GM21786 (cell line): ENCODE data around the gene ACMSD.
"Not testable (repeated sequence)": the region's sequence is repeated elsewhere in the genome, so short reads cannot be mapped to it uniquely, and the experiment has no call there.

ENCODE experiments used
- ATAC-seq: cut with Tn5 transposase; IDR thresholded peaks from one replicate; pipeline ENCODE4 v1.9.1; 2021; ENCODE audit not compliant: unreplicated experiment

The ACMSD gene

GRCh38 chr2:134905168-134905567 is 66.8 kb downstream of the ACMSD start:
- ATAC-seq, result no peak

DNA sequence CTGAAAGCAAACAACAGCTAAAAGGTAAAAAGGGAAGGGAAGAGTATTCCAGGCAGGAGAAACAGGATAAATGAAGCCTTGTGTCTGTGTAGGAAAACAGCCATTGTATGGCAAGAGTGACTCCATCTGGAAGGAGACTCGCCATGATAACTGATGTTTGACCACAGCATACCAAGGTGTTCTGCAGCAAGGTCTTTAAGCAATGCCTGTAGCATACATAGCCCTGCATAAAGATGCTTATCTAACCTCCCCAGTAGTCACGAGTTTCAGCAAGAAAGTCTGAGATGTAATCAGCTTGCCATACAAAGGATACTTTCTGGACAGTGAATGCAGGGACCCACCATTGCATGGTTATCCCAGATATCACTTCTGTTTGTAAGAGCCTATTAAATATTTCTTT is 68.3 kb downstream of the ACMSD start:
- ATAC-seq, result no peak

DNA sequence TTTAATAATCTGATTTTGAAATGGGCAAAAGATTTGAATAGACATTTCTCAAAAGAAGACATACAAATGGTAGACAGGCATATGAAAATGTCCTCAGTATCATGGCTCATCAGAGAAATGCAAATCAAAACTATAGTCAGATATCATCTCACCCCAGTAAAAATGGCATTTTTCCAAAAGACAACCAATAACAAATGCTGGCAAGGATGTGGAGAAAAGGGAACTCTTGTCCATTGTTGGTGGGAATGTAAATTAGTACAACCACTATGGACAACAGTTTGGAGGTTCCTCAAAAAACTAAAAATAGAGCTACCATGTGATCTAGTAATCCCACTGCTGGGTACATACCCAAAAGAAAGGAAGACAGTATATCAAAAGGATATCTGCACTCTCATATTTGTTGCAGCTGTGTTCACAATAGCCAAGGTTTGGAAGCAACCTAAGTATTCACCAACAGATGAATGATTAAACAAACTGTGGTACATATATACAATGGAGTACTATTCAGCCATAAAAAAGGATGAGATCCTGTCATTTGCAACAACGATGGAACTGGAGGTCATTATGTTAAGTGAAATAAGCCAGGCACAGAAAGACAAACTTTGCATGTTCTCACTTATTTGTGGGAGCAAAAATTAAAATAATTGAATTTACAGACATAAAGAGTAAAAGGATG is 69.2 kb downstream of the ACMSD start:
- not testable (repeated sequence) for ATAC-seq

DNA sequence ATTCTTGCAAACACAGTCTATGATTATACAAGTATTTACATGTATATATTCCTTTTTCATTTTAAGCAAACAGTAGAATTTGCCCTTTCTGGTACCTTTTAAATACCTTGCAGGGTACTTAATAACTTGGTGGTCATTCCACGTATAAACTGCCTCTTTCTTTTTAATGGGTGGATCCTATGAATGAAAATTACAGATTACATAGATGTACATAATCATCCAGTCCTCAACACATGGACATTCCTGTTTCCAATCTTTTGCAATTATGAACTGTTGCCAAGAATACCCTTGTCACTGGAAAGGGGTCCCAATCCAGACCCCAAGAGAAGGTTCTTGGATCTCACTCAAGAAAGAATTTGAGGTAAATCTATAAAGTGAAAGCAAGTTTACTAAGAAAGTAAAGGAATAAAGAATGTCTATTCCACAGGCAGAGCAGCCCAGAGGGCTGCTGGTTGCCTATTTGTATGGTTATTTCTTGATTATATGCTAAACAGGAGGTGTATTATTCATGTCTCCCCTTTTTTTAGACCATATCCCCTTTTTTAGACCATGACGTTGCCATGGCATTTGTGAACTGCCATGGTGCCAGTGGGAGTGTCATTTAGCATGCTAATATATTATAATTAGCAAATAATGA is 72.5 kb downstream of the ACMSD start:
- no peak for ATAC-seq

DNA sequence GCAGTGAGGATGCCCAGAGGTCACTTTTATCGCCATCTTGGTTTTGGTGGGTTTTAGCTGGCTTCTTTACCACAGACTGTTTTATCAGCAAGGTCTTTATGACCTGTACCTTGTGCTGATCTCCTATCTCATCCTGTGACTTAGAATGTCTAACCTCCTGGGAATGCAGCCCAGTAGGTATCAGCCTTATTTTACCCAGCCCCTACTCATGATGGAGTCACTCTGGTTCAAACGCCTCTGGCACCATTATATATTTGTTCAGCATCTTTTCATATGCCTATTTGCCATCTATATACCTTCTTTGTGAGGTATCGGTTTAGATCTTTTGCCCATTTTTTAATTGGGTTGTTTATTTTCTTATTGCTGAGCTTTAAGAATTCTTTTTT is 73.0 kb downstream of the ACMSD start:
- ATAC-seq, result no peak

- ATAC-seq, result no peak
Measured at GRCh38 chr2:134912361-134912760, 73.9 kb downstream of the ACMSD start.

DNA sequence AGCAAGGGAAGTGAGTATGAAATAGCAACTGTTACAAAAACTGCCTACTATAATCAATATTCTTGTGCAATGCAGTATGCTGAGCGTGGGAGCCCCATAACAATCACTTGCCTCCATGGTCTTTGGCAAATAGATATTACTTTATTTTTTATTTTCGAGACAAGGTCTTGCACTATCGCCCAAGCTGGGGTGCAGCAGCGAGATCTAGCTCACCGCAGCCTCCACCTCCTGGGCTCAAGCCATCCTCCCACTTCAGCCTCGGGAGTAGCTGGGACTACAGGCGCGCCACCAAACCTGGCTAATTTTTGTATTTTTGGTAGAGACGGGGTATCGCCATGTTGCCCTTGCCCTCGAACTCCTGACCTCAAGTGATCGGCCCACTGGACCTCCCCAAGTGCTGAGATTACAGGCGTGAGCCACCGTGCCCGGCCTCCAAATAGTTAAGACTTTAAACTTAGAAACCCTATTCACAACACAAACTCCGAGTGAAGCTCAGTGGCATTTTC is 79.0 kb downstream of the ACMSD start:
- ATAC-seq, result no peak

DNA sequence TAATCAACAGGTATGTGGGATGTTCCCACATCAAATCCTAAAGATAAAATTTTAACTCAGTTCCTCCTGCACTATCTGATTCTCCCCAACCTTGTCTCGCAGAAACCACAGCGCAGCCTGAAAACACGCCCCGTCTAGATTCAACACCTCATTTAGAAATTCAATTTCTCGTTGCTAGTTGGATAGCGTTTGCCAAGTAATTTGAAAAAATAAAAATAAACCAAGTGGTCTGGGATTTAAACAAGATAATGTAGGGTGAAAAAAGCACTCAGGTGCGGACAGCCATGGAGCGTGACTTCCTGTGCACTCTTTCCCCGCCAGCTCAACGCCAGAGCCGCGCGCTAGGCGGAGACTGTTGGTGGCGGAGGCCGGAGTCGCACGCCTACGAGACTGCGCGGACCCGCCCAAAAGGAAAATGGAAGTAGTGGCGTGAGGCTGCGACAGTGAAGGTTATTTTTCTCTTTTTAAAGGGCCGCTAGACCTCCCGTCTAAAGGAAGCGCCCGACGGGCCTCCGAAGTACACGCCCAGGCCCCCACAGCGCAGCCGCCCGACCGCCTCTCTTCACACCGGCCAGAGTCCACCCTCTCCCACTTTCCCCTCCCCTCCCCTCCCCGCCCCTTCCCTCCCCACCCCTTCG is 79.6 kb downstream of the ACMSD start:
- ATAC-seq, result peak; percentile 78

DNA sequence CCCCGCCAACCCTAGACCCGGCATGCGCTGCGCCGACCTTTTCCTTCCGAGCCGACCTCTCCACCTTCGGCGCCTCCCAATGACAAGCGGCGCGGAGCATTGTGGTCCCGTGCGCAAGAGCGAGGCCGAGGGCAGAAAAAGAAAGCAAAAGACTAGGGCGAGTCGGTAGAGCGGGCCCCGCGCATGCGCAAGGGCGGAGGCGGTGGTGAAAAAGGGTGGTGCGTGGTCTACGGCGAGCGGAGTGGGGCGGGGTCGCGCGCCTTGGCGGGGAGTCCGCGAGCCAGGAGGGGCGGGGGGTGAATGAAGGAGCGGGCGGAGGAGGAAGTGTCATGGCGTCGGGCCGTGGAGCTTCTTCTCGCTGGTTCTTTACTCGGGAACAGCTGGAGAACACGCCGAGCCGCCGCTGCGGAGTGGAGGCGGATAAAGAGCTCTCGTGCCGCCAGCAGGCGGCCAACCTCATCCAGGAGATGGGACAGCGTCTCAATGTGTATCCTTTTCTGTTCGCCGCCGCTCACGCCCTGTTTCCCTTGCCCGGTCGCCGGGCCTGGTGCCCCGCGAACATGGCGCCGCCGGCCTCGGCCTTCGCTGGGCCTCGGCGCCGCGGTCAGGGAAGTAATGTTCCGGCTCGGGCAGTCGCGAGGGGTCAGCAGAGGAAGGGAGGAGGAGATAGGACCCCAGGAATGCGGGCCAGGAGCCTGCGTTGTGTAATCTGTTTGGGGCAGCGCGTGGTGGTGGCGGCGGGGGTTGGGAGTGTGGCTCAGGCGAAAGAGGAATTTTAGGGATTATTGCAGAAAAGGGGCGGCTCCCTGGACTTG is 80.3 kb downstream of the ACMSD start, which contains the start of gene CCNT2:
Gene CCNT2 (plus strand): TSS at position 297 of the 815 bp plus-strand sequence. CDS start 33 bp downstream, at position 330.
- ATAC-seq, result peak; percentile 80

GRCh38 chr2:134919341-134920210 is 81.2 kb downstream of the ACMSD start:
- ATAC-seq, result no peak

GRCh38 chr2:134924912-134925311 is 86.5 kb downstream of the ACMSD start:
- ATAC-seq, result no peak

GRCh38 chr2:134926231-134926931 is 88.0 kb downstream of the ACMSD start:
- ATAC-seq, result no peak

- ATAC-seq, result no peak
Measured at GRCh38 chr2:134927195-134927594, 88.8 kb downstream of the ACMSD start.

DNA sequence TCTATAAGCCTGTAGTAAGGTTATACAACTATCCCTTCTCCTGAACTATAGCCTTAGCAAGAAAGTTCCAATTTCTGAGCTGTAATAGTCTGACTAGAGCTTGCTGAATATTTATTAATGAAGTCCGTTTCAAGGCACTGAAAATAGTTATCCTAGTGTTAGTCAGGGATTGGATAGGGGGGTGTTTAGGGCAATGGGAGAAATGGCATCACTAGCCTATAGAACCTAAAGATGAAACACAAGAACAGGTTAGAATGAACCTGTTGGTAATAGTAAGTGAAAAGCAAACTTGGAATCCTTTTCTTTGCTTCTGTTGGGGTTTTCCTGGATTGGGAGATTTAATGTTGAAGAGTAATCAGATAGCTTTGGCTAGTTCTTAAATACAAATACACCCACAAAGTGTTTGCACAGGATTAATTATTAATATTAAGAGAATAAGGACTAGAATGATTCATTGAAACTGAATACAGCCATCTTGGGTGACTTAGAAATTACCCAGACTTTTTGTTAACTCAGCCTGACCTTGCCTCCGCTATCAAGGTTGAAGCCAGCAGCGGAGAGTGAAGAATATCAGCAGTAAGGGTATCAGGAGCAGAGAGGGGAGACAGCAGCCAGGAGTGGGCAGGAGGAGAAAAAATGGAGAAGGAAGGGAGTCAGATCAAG is 94.6 kb downstream of the ACMSD start:
- ATAC-seq, result no peak

- no peak for ATAC-seq
Measured at GRCh38 chr2:134933732-134934131, 95.3 kb downstream of the ACMSD start.

DNA sequence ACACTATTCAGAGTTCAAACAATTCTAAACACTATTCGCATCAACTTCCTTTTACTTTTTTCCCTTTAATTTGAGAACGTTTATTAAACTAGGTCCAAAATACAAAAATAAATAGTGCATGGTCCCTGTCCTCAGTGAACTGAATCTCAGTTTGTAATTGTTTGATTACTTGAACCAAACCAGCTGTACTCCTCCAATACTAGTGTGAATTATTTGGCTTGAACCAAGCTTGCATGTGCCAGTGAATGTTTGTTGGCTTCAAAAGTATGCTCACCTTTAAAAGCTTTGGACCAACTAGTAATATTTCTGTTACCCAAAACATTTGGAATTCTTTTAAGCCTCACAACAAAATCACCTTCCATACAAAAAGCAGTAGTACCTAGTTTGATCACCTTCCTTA is 95.7 kb downstream of the ACMSD start:
- ATAC-seq, result no peak

- no peak for ATAC-seq
Measured at GRCh38 chr2:134934641-134935040, 96.2 kb downstream of the ACMSD start.

DNA sequence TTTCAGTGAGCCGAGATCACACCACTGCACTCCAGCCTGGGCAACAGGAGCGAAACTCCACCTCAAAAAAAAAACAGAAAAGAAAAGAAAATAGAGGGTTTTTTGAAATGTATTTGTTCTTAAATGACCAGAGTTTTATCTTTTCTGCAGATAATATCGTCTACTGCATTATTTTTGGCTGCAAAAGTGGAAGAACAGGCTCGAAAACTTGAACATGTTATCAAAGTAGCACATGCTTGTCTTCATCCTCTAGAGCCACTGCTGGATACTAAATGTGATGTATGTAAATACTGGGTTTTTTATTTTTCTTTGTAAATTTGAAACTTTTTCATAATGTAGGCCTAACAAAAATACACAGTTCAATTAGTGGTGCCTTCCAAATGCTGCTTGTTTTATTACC is 98.3 kb downstream of the ACMSD start:
- ATAC-seq, result no peak

GRCh38 chr2:134943540-134943939 is 105.1 kb downstream of the ACMSD start:
- ATAC-seq, result peak; percentile 92
